Stimulated activated CD4-positive, alpha-beta T cell treated with anti-CD3 and anti-CD28 coated beads, Interleukin-4, amount 100 ng/mL, for 1 hour (primary cell): ENCODE measurements around the gene RANBP3.
A peak's percentile ranks its signal among the peaks of the same experiment; 100 is the strongest.

ENCODE experiments used
- DNase-seq: peaks from one replicate; pipeline ENCODE4 v3.0.0-alpha.2; 2020

The RANBP3 gene

GRCh38 chr19:5985098-5985783 lies 7.3 kb upstream of the RANBP3 start:
- no peak for DNase-seq

GRCh38 chr19:5984600-5984999 lies 6.7 kb upstream of the RANBP3 start:
- no peak for DNase-seq

- no peak for DNase-seq
Measured at GRCh38 chr19:5983367-5983955, 5.5 kb upstream of the RANBP3 start.

GRCh38 chr19:5978606-5979552 lies 939 bp upstream of the RANBP3 start:
- no peak for DNase-seq

- peak; percentile 34 for DNase-seq
Measured at GRCh38 chr19:5977222-5977784, 637 bp downstream of the RANBP3 start.

- no peak for DNase-seq
Measured at GRCh38 chr19:5976768-5977167, 1.2 kb downstream of the RANBP3 start.

GRCh38 chr19:5975388-5975728 lies 2.6 kb downstream of the RANBP3 start:
- no peak for DNase-seq

GRCh38 chr19:5974721-5975387 lies 3.1 kb downstream of the RANBP3 start:
- peak; percentile 50 for DNase-seq

GRCh38 chr19:5973867-5974635 lies 3.9 kb downstream of the RANBP3 start:
- DNase-seq: no peak

GRCh38 chr19:5973376-5973775 lies 4.6 kb downstream of the RANBP3 start:
- DNase-seq: no peak

- no peak for DNase-seq
Measured at GRCh38 chr19:5972355-5972731, 5.6 kb downstream of the RANBP3 start.

- no peak for DNase-seq
Measured at GRCh38 chr19:5971714-5972354, 6.1 kb downstream of the RANBP3 start.

GRCh38 chr19:5969476-5969875 lies 8.5 kb downstream of the RANBP3 start:
- DNase-seq: no peak

GRCh38 chr19:5968431-5969373 lies 9.2 kb downstream of the RANBP3 start:
- DNase-seq: no peak

GRCh38 chr19:5967994-5968430 lies 9.9 kb downstream of the RANBP3 start:
- peak; percentile 62 for DNase-seq

- DNase-seq: no peak
Measured at GRCh38 chr19:5967571-5967970, 10.4 kb downstream of the RANBP3 start.

GRCh38 chr19:5966941-5967340 lies 11.0 kb downstream of the RANBP3 start:
- no peak for DNase-seq

GRCh38 chr19:5966215-5966614 lies 11.7 kb downstream of the RANBP3 start:
- DNase-seq: no peak

GRCh38 chr19:5964816-5965565 lies 12.9 kb downstream of the RANBP3 start:
- no peak for DNase-seq

GRCh38 chr19:5963855-5964254 lies 14.1 kb downstream of the RANBP3 start:
- no peak for DNase-seq
